A549 (cell line): ENCODE results near the gene GAL3ST1. TPM values are rescaled to one million over a fixed set of nuclear protein-coding genes. Genes with fewer than 3 reads are reported as not detected.

ENCODE experiments used
- ATAC-seq, 2 experiments: fragments of 200-7000 bp in 1 of 2; fragments of >200 bp in 1 of 2; cut with Nextera tagmentation in 1 of 2; cut with Tn5 transposase in 1 of 2; 3 replicates each; pipeline versions ENCODE4 v1.8.0 to v1.9.1; 2018 to 2020; ENCODE audit warnings: mild to moderate bottlenecking in 1 of 2, moderate library complexity in 1 of 2
- CTCF ChIA-PET: fragments of 300-600 bp; sonication (Branson Sonifier 250); formaldehyde crosslinking; extraction: SDS; loops from one replicate; lab custom pipeline; 2021; ENCODE audit warnings: antibody characterized with exemption, inconsistent platforms; lab: Yijun Ruan, JAX
- POLR2A ChIA-PET: fragments of 350-600 bp; formaldehyde crosslinking; extraction: SDS; loops from one replicate; lab custom pipeline; 2021; ENCODE audit warnings: antibody characterized with exemption, inconsistent platforms; lab: Yijun Ruan, JAX
- DNase-seq, 2 experiments: peaks; one replicate each; pipeline versions ENCODE4 v3.0.0 to v3.0.0-alpha.2; 2011 to 2016; ENCODE audit warnings: low read depth in 1 of 2, low spot score in 1 of 2
- FAIRE-seq: peaks from 2 replicates; lab custom pipeline; 2011; peaks lifted over from hg19 to GRCh38; lab: Jason Lieb, UNC
- H3K27ac ChIP-seq, 2 experiments: fragments of >200 bp; sonication (Bioruptor Twin); formaldehyde crosslinking; 3 replicates each; pipeline ENCODE4 v1.5.1; 2016 to 2017
- H3K4me1 ChIP-seq: fragments of >200 bp; sonication (Bioruptor Twin); formaldehyde crosslinking; 3 replicates; pipeline ENCODE4 v1.6.1; 2016
- H3K4me2 ChIP-seq: fragments of >200 bp; sonication (Bioruptor Twin); formaldehyde crosslinking; 3 replicates; pipeline ENCODE4 v1.6.1; 2016
- H3K4me3 ChIP-seq: fragments of >200 bp; sonication (Bioruptor Twin); formaldehyde crosslinking; 3 replicates; pipeline ENCODE4 v1.5.1; 2016
- H3K9me3 ChIP-seq: fragments of >200 bp; sonication (Bioruptor Twin); formaldehyde crosslinking; 3 replicates; pipeline ENCODE4 v1.6.1; 2016
- BCL3 ChIP-seq: fragments of >200 bp; sonication (Bioruptor Twin); formaldehyde crosslinking; IDR thresholded peaks from 3 replicates; pipeline ENCODE4 v1.6.1; 2016
- BHLHE40 ChIP-seq: IDR thresholded peaks from 2 replicates; pipeline ENCODE4 v1.6.1; 2012; ENCODE audit warnings: low read depth, low read length, inconsistent platforms
- CBX2 ChIP-seq: fragments of 200-600 bp; sonication (generic); IDR thresholded peaks from 2 replicates; pipeline ENCODE4 v1.6.1; 2016; ENCODE audit warnings: low read depth, mild to moderate bottlenecking, borderline replicate concordance
- CEBPB ChIP-seq, 2 experiments: fragments of >200 bp in 1 of 2; sonication (Bioruptor Twin) in 1 of 2; formaldehyde crosslinking in 1 of 2; IDR thresholded peaks; 2 replicates each; pipeline ENCODE4 v1.6.1; 2012 to 2016
- CHD2 ChIP-seq: fragments of 150-350 bp; IDR thresholded peaks from 2 replicates; pipeline ENCODE4 v1.6.1; 2014; ENCODE audit warnings: low read length; ENCODE audit not compliant: partially characterized antibody
- CTCF ChIP-seq: fragments of >200 bp; sonication (Bioruptor Twin); formaldehyde crosslinking; IDR thresholded peaks from 3 replicates; pipeline ENCODE4 v1.5.1; 2016
- EHF ChIP-seq: fragments of 250-450 bp; sonication (Bioruptor Pico); IDR thresholded peaks from 2 replicates; pipeline ENCODE4 v1.5.0; 2020; ENCODE audit warnings: mild to moderate bottlenecking
- EHMT2 ChIP-seq: fragments of 200-600 bp; sonication (generic); IDR thresholded peaks from 2 replicates; pipeline ENCODE4 v1.6.1; 2016; ENCODE audit warnings: antibody characterized with exemption, low read depth, mild to moderate bottlenecking, moderate library complexity
- ELK1 ChIP-seq: fragments of 150-350 bp; IDR thresholded peaks from 2 replicates; pipeline ENCODE4 v1.6.1; 2014; ENCODE audit warnings: low read depth, mild to moderate bottlenecking, low read length
- EP300 ChIP-seq, 2 experiments: fragments of >200 bp; sonication (Bioruptor Twin); formaldehyde crosslinking; IDR thresholded peaks; 2 replicates in 1 of 2; 3 replicates in 1 of 2; pipeline ENCODE4 v1.6.1; 2016 to 2017
- ESRRA ChIP-seq: fragments of 150-350 bp; IDR thresholded peaks from 2 replicates; pipeline ENCODE4 v1.6.1; 2014; ENCODE audit warnings: mild to moderate bottlenecking, low read length, borderline replicate concordance
- FOSB ChIP-seq: fragments of 250-450 bp; sonication (Bioruptor Pico); IDR thresholded peaks from 2 replicates; pipeline ENCODE4 v1.5.0; 2020; ENCODE audit warnings: mild to moderate bottlenecking, moderate library complexity
- GATA3 ChIP-seq: IDR thresholded peaks from 2 replicates; pipeline ENCODE4 v1.6.1; 2012; ENCODE audit warnings: borderline replicate concordance
- HES2 ChIP-seq: fragments of >200 bp; sonication (Bioruptor Twin); formaldehyde crosslinking; IDR thresholded peaks from 2 replicates; pipeline ENCODE4 v1.6.1; 2016
- HEYL ChIP-seq: fragments of 250-450 bp; sonication (Bioruptor Pico); IDR thresholded peaks from 2 replicates; pipeline ENCODE4 v1.8.0; 2021; ENCODE audit warnings: mild to moderate bottlenecking, moderate library complexity
- HOXA7 ChIP-seq: fragments of 250-450 bp; sonication (Bioruptor Pico); IDR thresholded peaks from 2 replicates; pipeline ENCODE4 v1.5.0; 2020; ENCODE audit warnings: mild to moderate bottlenecking, moderate library complexity
- HOXB13 ChIP-seq: fragments of 250-450 bp; sonication (Bioruptor Pico); IDR thresholded peaks from 2 replicates; pipeline ENCODE4 v1.5.0; 2020; ENCODE audit warnings: low read depth, mild to moderate bottlenecking, moderate library complexity
- KDM1A ChIP-seq: fragments of 200-600 bp; sonication (generic); IDR thresholded peaks from 2 replicates; pipeline ENCODE4 v1.6.1; 2016; ENCODE audit warnings: low read depth, mild to moderate bottlenecking
- MAFK ChIP-seq: fragments of 450-650 bp; IDR thresholded peaks from 2 replicates; pipeline ENCODE4 v1.6.1; 2014; ENCODE audit not compliant: partially characterized antibody
- NFE2L2 ChIP-seq: fragments of 150-350 bp; conservative IDR thresholded peaks from 2 replicates; pipeline ENCODE4 v1.6.1; 2014; ENCODE audit warnings: low read length
- POLR2AphosphoS2 ChIP-seq: conservative IDR thresholded peaks from 2 replicates; pipeline ENCODE4 v1.6.1; 2012; ENCODE audit warnings: low read length, improper control_type of control experiment, inconsistent platforms
- RAD21 ChIP-seq, 2 experiments: fragments of >200 bp in 1 of 2; sonication (Bioruptor Twin) in 1 of 2; formaldehyde crosslinking in 1 of 2; IDR thresholded peaks in 1 of 2; conservative IDR thresholded peaks in 1 of 2; 2 replicates in 1 of 2; 3 replicates in 1 of 2; pipeline ENCODE4 v1.6.1; 2012 to 2018; ENCODE audit warnings: inconsistent platforms in 1 of 2
- RARB ChIP-seq: fragments of 250-450 bp; sonication (Bioruptor Pico); IDR thresholded peaks from 2 replicates; pipeline ENCODE4 v1.8.0; 2021; ENCODE audit warnings: mild to moderate bottlenecking, moderate library complexity
- RCOR1 ChIP-seq: fragments of 150-350 bp; IDR thresholded peaks from 2 replicates; pipeline ENCODE4 v1.6.1; 2014; ENCODE audit warnings: antibody characterized with exemption, low read length, low read depth
- RFX5 ChIP-seq: fragments of 450-650 bp; IDR thresholded peaks from 2 replicates; pipeline ENCODE4 v1.7.1; 2014; ENCODE audit warnings: antibody characterized with exemption, mild to moderate bottlenecking, moderate library complexity
- RNF2 ChIP-seq: fragments of 200-600 bp; sonication (generic); IDR thresholded peaks from 2 replicates; pipeline ENCODE4 v1.6.1; 2016; ENCODE audit warnings: low read depth, mild to moderate bottlenecking, antibody characterized with exemption, moderate library complexity, borderline replicate concordance
- SREBF2 ChIP-seq: fragments of 450-650 bp; IDR thresholded peaks from 2 replicates; pipeline ENCODE4 v1.6.1; 2014; ENCODE audit warnings: mild to moderate bottlenecking, moderate library complexity
- USF2 ChIP-seq: fragments of 450-650 bp; IDR thresholded peaks from 2 replicates; pipeline ENCODE4 v1.6.1; 2014; ENCODE audit warnings: antibody characterized with exemption
- ZFP36 ChIP-seq: fragments of 450-650 bp; IDR thresholded peaks from 2 replicates; pipeline ENCODE4 v1.6.1; 2014; ENCODE audit warnings: borderline replicate concordance; ENCODE audit not compliant: partially characterized antibody
- ZSCAN20 ChIP-seq: fragments of 250-450 bp; sonication (Bioruptor Pico); IDR thresholded peaks from 2 replicates; pipeline ENCODE4 v1.8.0; 2022; ENCODE audit warnings: mild to moderate bottlenecking, moderate library complexity
- WGBS: methylation state at CpG from one replicate; pipeline ENCODE4 v1.1.6; 2017; ENCODE audit errors: missing lambda C conversion rate; 5-methylcytosine and 5-hydroxymethylcytosine counted together
- polyA plus RNA-seq, 4 experiments: library from polyadenylated mRNA; depleted of rRNA in 3 of 4; stranded (reverse); fragments of >200 nt; fragmentation: RNase III in 1 of 4; extraction: RNeasy Plus Mini Kit Qiagen cat#74134 plus additional on column Dnase treatment in 1 of 4; gene quantifications; 2 replicates in 3 of 4; 3 replicates in 1 of 4; pipeline ENCODE4 v1.2.3, GENCODE V29; 2011 to 2017

The GAL3ST1 gene
- polyA plus RNA-seq, 2 of the 4 experiments (the other 2 are of a cell fraction): 8.7 to 14.0 TPM

GRCh38 chr22:30566125-30566524, 8.3 kb downstream of the GAL3ST1 start:
- DNase-seq (peak in 1 of 2 experiments; percentile 46), ATAC-seq (peak; percentile 60 to 80)
- H3K9me3 ChIP-seq: no peaks in the 10 kb centered on the region
- H3K4me3 ChIP-seq: no peak overlapping the region
- H3K27ac ChIP-seq: peak overlapping the region; percentile 36 to 70; a peak in 5 of 6 replicates
- H3K4me2 ChIP-seq: peak overlapping the region; percentile 36
- CTCF ChIA-PET: interaction anchor here (1.3 to 2.4 kb wide), 3 partner anchors 12 to 81 kb away, joined by 3 to 7 read pairs (median 4); no protein-coding TSS in a partner anchor
- WGBS: 6% methylated on average over 6 of the region's 7 CpGs
- TF ChIP-seq EP300 (IDR thresholded peaks at IDR 0.05) (no peak), ZFP36 (no peak), GATA3 (no peak), EHMT2 (no peak), FOSB (CRISPR knock-in tag) (no peak), CEBPB (IDR thresholded peaks at IDR 0.05) (no peak), RARB (CRISPR knock-in tag) (no peak), SREBF2 (no peak), HOXA7 (no peak), HOXB13 (CRISPR knock-in tag) (no peak), RNF2 (no peak), HES2 (no peak), BCL3 (no peak), EHF (no peak), MAFK (no peak)
- TF ChIP-seq, all 56 proteins: peak for 0
- H3K4me1 ChIP-seq: peaks cover 57% of the 10 kb centered on the region
- no peak for FAIRE-seq
- POLR2A ChIA-PET: no interaction called here

GRCh38 chr22:30565341-30565740, 9.1 kb downstream of the GAL3ST1 start:
- peak in 1 of 2 experiments; percentile 28; a peak in 3 of 6 replicates for ATAC-seq
- CTCF ChIA-PET: interaction anchor here (1.3 to 2.4 kb wide), 4 partner anchors 12 to 80 kb away, joined by 3 to 7 read pairs (median 4); no protein-coding TSS in a partner anchor
- Histone ChIP-seq H3K27ac (peak overlapping the region; percentile 18 to 70; a peak in 5 of 6 replicates), H3K9me3 (no peaks in the 10 kb centered on the region), H3K4me3 (no peak overlapping the region), H3K4me2 (peak overlapping the region; percentile 36), H3K4me1 (peaks cover 61% of the 10 kb centered on the region)
- no peak for FAIRE-seq
- WGBS: 52% methylated on average over 4 of the region's 4 CpGs
- no peak for TF ChIP-seq CEBPB (IDR thresholded peaks at IDR 0.05)
- no peak for TF ChIP-seq KDM1A
- TF ChIP-seq USF2: no peak
- TF ChIP-seq ZSCAN20 (CRISPR knock-in tag): no peak
- no peak for TF ChIP-seq CHD2
- TF ChIP-seq POLR2AphosphoS2: no peak
- no peak for TF ChIP-seq NFE2L2
- TF ChIP-seq ELK1: no peak
- no peak for TF ChIP-seq MAFK
- TF ChIP-seq ESRRA: no peak
- TF ChIP-seq HEYL: no peak
- no peak for TF ChIP-seq RAD21 (conservative IDR thresholded peaks at IDR 0.05 in 1 of 2, IDR thresholded peaks at IDR 0.05 in 1 of 2)
- no peak for TF ChIP-seq CTCF
- no peak for TF ChIP-seq RARB (CRISPR knock-in tag)
- TF ChIP-seq RFX5: no peak
- TF ChIP-seq RCOR1: no peak
- no peak for TF ChIP-seq BHLHE40
- no peak for TF ChIP-seq CBX2
- no peak for TF ChIP-seq FOSB (CRISPR knock-in tag)
- TF ChIP-seq RNF2: no peak
- no peak for DNase-seq
- POLR2A ChIA-PET: no interaction called here
